CD4-positive, alpha-beta memory T cell (primary cell): Measurements from ENCODE around the gene RP2. TPM values are rescaled to one million over a fixed set of nuclear protein-coding genes. Genes with fewer than 3 reads are reported as not detected.

Experiments used
- CTCF ChIA-PET: fragments of 350-600 bp; sonication (Branson Sonifier 250); formaldehyde crosslinking; loops from one replicate; lab custom pipeline; 2021; ENCODE audit warnings: inconsistent platforms; ENCODE audit not compliant: partially characterized antibody; lab: Charles Lee
- POLR2A ChIA-PET: fragments of 350-600 bp; sonication (Branson Sonifier 250); formaldehyde crosslinking; loops from one replicate; lab custom pipeline; 2021; ENCODE audit not compliant: partially characterized antibody; lab: Charles Lee
- DNase-seq, 5 donors: peaks; one replicate each; pipeline versions ENCODE4 v3.0.0 to v3.0.0-alpha.2; 2020 to 2022; ENCODE audit warnings: mixed read lengths in 1 of 5
- H3K27ac ChIP-seq: one replicate; pipeline ENCODE4 v1.7.0; 2013; ENCODE audit warnings: low read depth, low read length
- H3K27me3 ChIP-seq: 2 replicates; pipeline ENCODE4 v1.7.0; 2013; ENCODE audit warnings: mild to moderate bottlenecking, low read length, moderate library complexity; ENCODE audit not compliant: insufficient read depth
- H3K36me3 ChIP-seq: 2 replicates; pipeline ENCODE4 v1.7.0; 2013; ENCODE audit warnings: mild to moderate bottlenecking, low read length, moderate library complexity; ENCODE audit not compliant: insufficient read depth
- H3K4me1 ChIP-seq: 2 replicates; pipeline ENCODE4 v1.7.0; 2013; ENCODE audit warnings: mild to moderate bottlenecking, low read length, moderate library complexity; ENCODE audit not compliant: insufficient read depth
- H3K4me3 ChIP-seq, 2 donors: one replicate each; pipeline ENCODE4 v1.7.0; 2013; ENCODE audit warnings: low read length in 2 of 2, mild to moderate bottlenecking in 1 of 2
- H3K9me3 ChIP-seq, 2 donors: one replicate each; pipeline ENCODE4 v1.7.0; 2013; ENCODE audit warnings: low read length in 2 of 2, control low read depth in 1 of 2; ENCODE audit not compliant: control insufficient read depth in 1 of 2
- H3K27ac Mint-ChIP-seq, 7 donors: one replicate each; pipeline ENCODE4 v1.8.0; 2020 to 2021; ENCODE audit warnings: mixed read lengths in 7 of 7, mild to moderate bottlenecking in 6 of 7, inconsistent platforms in 3 of 7, moderate library complexity in 3 of 7
- H3K27me3 Mint-ChIP-seq, 2 donors: one replicate each; pipeline ENCODE4 v1.8.0; 2020 to 2021; ENCODE audit warnings: mixed read lengths in 2 of 2
- H3K36me3 Mint-ChIP-seq, 2 donors: one replicate each; pipeline ENCODE4 v1.8.0; 2020 to 2021; ENCODE audit warnings: mixed read lengths in 2 of 2, inconsistent platforms in 1 of 2, mild to moderate bottlenecking in 1 of 2
- H3K4me1 Mint-ChIP-seq, 4 donors: one replicate each; pipeline ENCODE4 v1.8.0; 2020 to 2021; ENCODE audit warnings: mixed read lengths in 4 of 4, mild to moderate bottlenecking in 1 of 4
- H3K4me3 Mint-ChIP-seq, 8 donors: one replicate each; pipeline ENCODE4 v1.8.0; 2020 to 2021; ENCODE audit warnings: mixed read lengths in 8 of 8, mild to moderate bottlenecking in 7 of 8, moderate library complexity in 6 of 8, inconsistent platforms in 3 of 8
- H3K9me3 Mint-ChIP-seq, 8 donors: one replicate each; pipeline ENCODE4 v1.8.0; 2020 to 2021; ENCODE audit warnings: mixed read lengths in 8 of 8, mild to moderate bottlenecking in 5 of 8, inconsistent platforms in 3 of 8, moderate library complexity in 1 of 8
- intact Hi-C: fragments of 100-400 bp; cut with micrococcal nuclease; formaldehyde crosslinking; loops from one replicate; pipeline ENCODE4 v1.15.1; 2023
- polyA plus RNA-seq, 2 donors: library from polyadenylated mRNA; unstranded; fragments of 300-500 nt; fragmentation: Illumina TruSeq; gene quantifications; one replicate each; pipeline ENCODE4 v1.2.3, GENCODE V29; 2021
- total RNA-seq, 2 experiments: library from RNA; stranded (reverse); gene quantifications; one replicate each; pipeline ENCODE4 v1.2.3, GENCODE V29; 2021

RP2 gene
- total and polyA plus RNA-seq, 4 experiments from 2014 or later, result 5.8 to 9.7 (median 7.3) TPM

GRCh38 chrX:46823481-46823880, 13.4 kb upstream of the RP2 start:
- H3K9me3 Mint-ChIP-seq, result peaks cover 0 to 11% (median 1%) of the 10 kb centered on the region in 8 donors
- H3K4me3 Mint-ChIP-seq, result no peak overlapping the region
- no peak overlapping the region for H3K27ac Mint-ChIP-seq
- Histone ChIP-seq H3K9me3 (no peaks in the 10 kb centered on the region), H3K27ac (no peak overlapping the region), H3K36me3 (no peaks in the 10 kb centered on the region), H3K27me3 (no peaks in the 10 kb centered on the region), H3K4me1 (no peaks in the 10 kb centered on the region), H3K4me3 (no peak overlapping the region)
- H3K27me3 Mint-ChIP-seq, result peaks cover 0 to 2% of the 10 kb centered on the region in 2 donors
- H3K36me3 Mint-ChIP-seq, result no peaks in the 10 kb centered on the region
- H3K4me1 Mint-ChIP-seq, result no peaks in the 10 kb centered on the region
- intact Hi-C loops, result no loop called here
- ChIA-PET POLR2A (no interaction called here), CTCF (no interaction called here)
- DNase-seq, result no peak

DNA sequence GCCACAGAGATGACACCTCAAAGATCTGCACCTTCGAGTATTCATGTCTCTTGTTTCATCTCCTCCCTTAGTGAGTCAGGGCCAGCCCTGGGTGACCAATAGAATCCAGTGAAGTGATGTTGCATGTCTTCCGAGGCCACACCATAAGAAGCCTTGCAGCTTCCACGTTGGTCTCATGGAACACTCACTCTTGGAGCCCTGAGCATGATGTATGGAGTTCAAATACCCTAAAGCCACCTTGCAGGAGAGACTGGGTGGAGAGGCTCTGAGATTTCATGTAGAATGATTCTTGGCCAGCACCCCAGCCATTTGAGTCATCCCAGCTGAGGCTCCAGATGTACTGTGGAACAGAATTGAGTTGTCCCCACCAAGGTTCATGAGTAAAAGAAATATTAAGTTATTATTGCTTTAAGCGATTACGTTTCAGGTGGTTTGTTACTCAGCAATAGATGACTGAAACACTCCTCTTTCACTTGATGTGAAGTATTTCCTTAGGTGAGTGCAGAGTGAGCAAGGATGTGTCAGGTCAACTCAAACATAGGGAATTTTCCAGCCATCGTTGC, 5.0 kb upstream of the RP2 start:
- Histone ChIP-seq H3K9me3 (no peaks in the 10 kb centered on the region), H3K4me1 (no peaks in the 10 kb centered on the region), H3K27ac (no peak overlapping the region), H3K27me3 (no peaks in the 10 kb centered on the region), H3K36me3 (no peaks in the 10 kb centered on the region), H3K4me3 (no peak overlapping the region)
- no peak overlapping the region for H3K4me3 Mint-ChIP-seq
- ChIA-PET CTCF (no interaction called here), POLR2A (no interaction called here)
- H3K27ac Mint-ChIP-seq, result no peak overlapping the region
- DNase-seq, result no peak
- H3K9me3 Mint-ChIP-seq, result no peaks in the 10 kb centered on the region
- intact Hi-C loops, result no loop called here
- H3K27me3 Mint-ChIP-seq, result peaks cover 0 to 4% of the 10 kb centered on the region in 2 donors
- peaks cover 0 to 9% (median 5%) of the 10 kb centered on the region in 4 donors for H3K4me1 Mint-ChIP-seq
- peaks cover 0 to 3% of the 10 kb centered on the region in 2 donors for H3K36me3 Mint-ChIP-seq

GRCh38 chrX:46837558-46838485, 979 bp downstream of the RP2 start:
- Histone ChIP-seq H3K4me3 (peak overlapping the region; percentile 42 to 91), H3K27ac (peak overlapping the region; percentile 86), H3K4me1 (peaks cover 33% of the 10 kb centered on the region), H3K36me3 (no peaks in the 10 kb centered on the region), H3K9me3 (no peaks in the 10 kb centered on the region), H3K27me3 (no peaks in the 10 kb centered on the region)
- Mint-ChIP-seq H3K4me3 (peak overlapping the region; percentile 94 to 99 (median 96)), H3K27me3 (no peaks in the 10 kb centered on the region), H3K4me1 (peaks cover 2 to 49% (median 13%) of the 10 kb centered on the region in 4 donors), H3K9me3 (no peaks in the 10 kb centered on the region), H3K36me3 (peaks cover 0 to 14% of the 10 kb centered on the region in 2 donors), H3K27ac (peak overlapping the region; percentile 90 to 96 (median 96))
- ChIA-PET CTCF (no interaction called here), POLR2A (interaction anchor here (0.6 to 1.0 kb wide), 4 partner anchors 75 to 719 kb away, joined by 3 read pairs; partner anchors contain the start of genes JADE3 and USP11)
- intact Hi-C loops, result loop anchor here (5.0 kb wide), 1 partner anchor 74 kb away; the partner anchor contains the start of gene JADE3
- DNase-seq, result peak in 3 of 5 donors; percentile 8 to 41 (median 8)

DNA sequence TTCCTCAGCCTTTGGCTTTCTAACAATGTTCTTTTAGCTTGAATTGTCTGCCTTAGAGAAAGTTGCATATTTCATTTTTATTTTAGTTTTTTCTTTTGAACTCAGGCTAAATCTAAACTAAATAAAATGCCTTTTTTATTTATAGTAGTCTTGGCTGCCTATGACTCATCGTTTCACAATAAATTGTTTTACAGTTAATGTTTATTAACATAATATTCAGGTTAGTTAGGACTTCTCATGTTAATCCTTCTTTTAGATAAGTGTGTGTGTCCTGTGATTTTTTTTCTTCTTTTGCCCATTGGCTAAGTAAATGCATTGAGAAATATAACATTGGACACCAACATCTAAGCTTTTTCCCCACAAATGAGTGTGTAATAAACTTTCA, 1.6 kb downstream of the RP2 start:
- peak overlapping the region in 2 of 7 donors; percentile 90 to 96 for H3K27ac Mint-ChIP-seq
- no peak overlapping the region for H3K27ac ChIP-seq
- no peaks in the 10 kb centered on the region for H3K9me3 Mint-ChIP-seq
- H3K4me3 Mint-ChIP-seq, result peak overlapping the region; percentile 94 to 99 (median 96)
- POLR2A ChIA-PET, result interaction anchor here (0.6 kb wide), 1 partner anchor 307 kb away, joined by 3 read pairs; no protein-coding TSS in a partner anchor
- no peaks in the 10 kb centered on the region for H3K27me3 Mint-ChIP-seq
- peaks cover 2 to 49% (median 13%) of the 10 kb centered on the region in 4 donors for H3K4me1 Mint-ChIP-seq
- H3K27me3 ChIP-seq, result no peaks in the 10 kb centered on the region
- DNase-seq, result no peak
- H3K9me3 ChIP-seq, result no peaks in the 10 kb centered on the region
- peaks cover 0 to 14% of the 10 kb centered on the region in 2 donors for H3K36me3 Mint-ChIP-seq
- intact Hi-C loops, result loop anchor here (5.0 kb wide), 1 partner anchor 74 kb away; the partner anchor contains the start of gene JADE3
- H3K36me3 ChIP-seq, result no peaks in the 10 kb centered on the region
- CTCF ChIA-PET, result no interaction called here
- no peak overlapping the region for H3K4me3 ChIP-seq
- peaks cover 33% of the 10 kb centered on the region for H3K4me1 ChIP-seq

GRCh38 chrX:46838974-46839480, 2.2 kb downstream of the RP2 start:
- no peak overlapping the region for H3K27ac ChIP-seq
- peaks cover 33% of the 10 kb centered on the region for H3K4me1 ChIP-seq
- ChIA-PET POLR2A (interaction anchor here (0.6 kb wide), 1 partner anchor 306 kb away, joined by 3 read pairs; no protein-coding TSS in a partner anchor), CTCF (no interaction called here)
- H3K36me3 ChIP-seq, result no peaks in the 10 kb centered on the region
- H3K9me3 Mint-ChIP-seq, result no peaks in the 10 kb centered on the region
- no peaks in the 10 kb centered on the region for H3K27me3 Mint-ChIP-seq
- no peak for DNase-seq
- no peak overlapping the region for H3K4me3 ChIP-seq
- intact Hi-C loops, result loop anchor here (5.0 kb wide), 1 partner anchor 73 kb away; the partner anchor contains the start of gene JADE3
- H3K4me1 Mint-ChIP-seq, result peaks cover 2 to 49% (median 13%) of the 10 kb centered on the region in 4 donors
- no peak overlapping the region for H3K27ac Mint-ChIP-seq
- H3K9me3 ChIP-seq, result no peaks in the 10 kb centered on the region
- H3K36me3 Mint-ChIP-seq, result peaks cover 0 to 14% of the 10 kb centered on the region in 2 donors
- H3K27me3 ChIP-seq, result no peaks in the 10 kb centered on the region
- H3K4me3 Mint-ChIP-seq, result peak overlapping the region in 3 of 8 donors; percentile 95 to 99 (median 97)

DNA sequence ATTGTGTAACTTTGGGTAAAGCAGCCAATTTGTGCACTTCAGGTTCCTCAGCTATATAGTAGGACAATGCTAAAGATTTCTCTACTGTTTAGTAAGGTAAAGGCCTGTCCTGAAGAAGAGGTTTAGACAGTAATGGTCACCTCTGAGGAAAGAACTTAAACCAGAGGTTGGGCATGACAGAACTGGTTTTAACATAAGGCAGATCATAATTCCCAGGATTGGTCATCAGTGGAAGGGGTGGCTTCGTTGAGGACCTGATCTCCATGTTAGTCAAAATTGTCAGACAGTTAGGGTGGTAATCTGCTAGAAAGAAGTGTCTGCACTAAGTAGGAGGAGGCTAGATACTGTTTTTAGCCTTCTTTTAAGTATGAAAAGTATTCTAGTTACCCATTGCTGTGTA, 4.1 kb downstream of the RP2 start:
- no peaks in the 10 kb centered on the region for H3K27me3 Mint-ChIP-seq
- Histone ChIP-seq H3K36me3 (no peaks in the 10 kb centered on the region), H3K27ac (no peak overlapping the region), H3K4me1 (peaks cover 33% of the 10 kb centered on the region), H3K27me3 (no peaks in the 10 kb centered on the region), H3K4me3 (no peak overlapping the region), H3K9me3 (no peaks in the 10 kb centered on the region)
- H3K27ac Mint-ChIP-seq, result no peak overlapping the region
- peaks cover 2 to 49% (median 15%) of the 10 kb centered on the region in 4 donors for H3K4me1 Mint-ChIP-seq
- peak overlapping the region in 1 of 8 donors; percentile 17 for H3K4me3 Mint-ChIP-seq
- no peaks in the 10 kb centered on the region for H3K9me3 Mint-ChIP-seq
- DNase-seq, result no peak
- intact Hi-C loops, result no loop called here
- CTCF ChIA-PET, result no interaction called here
- POLR2A ChIA-PET, result no interaction called here
- H3K36me3 Mint-ChIP-seq, result peaks cover 0 to 16% of the 10 kb centered on the region in 2 donors

- Mint-ChIP-seq H3K36me3 (peaks cover 0 to 16% of the 10 kb centered on the region in 2 donors), H3K9me3 (no peaks in the 10 kb centered on the region), H3K27me3 (no peaks in the 10 kb centered on the region), H3K4me3 (no peak overlapping the region), H3K27ac (no peak overlapping the region), H3K4me1 (peaks cover 2 to 45% (median 11%) of the 10 kb centered on the region in 4 donors)
- no peaks in the 10 kb centered on the region for H3K36me3 ChIP-seq
- H3K9me3 ChIP-seq, result no peaks in the 10 kb centered on the region
- no peak for DNase-seq
- H3K27ac ChIP-seq, result no peak overlapping the region
- intact Hi-C loops, result no loop called here
- H3K27me3 ChIP-seq, result no peaks in the 10 kb centered on the region
- ChIA-PET CTCF (no interaction called here), POLR2A (no interaction called here)
- no peak overlapping the region for H3K4me3 ChIP-seq
- H3K4me1 ChIP-seq, result peaks cover 33% of the 10 kb centered on the region
Observed at GRCh38 chrX:46841346-46841745, 4.5 kb downstream of the RP2 start.
